Esophagus (tissue), 2 donors: Measurements from ENCODE around the gene ALG1. TPM values are rescaled to one million over a fixed set of nuclear protein-coding genes. Genes with fewer than 3 reads are reported as not detected.
"Not testable (repeated sequence)": the region's sequence is repeated elsewhere in the genome, so short reads cannot be mapped to it uniquely, and the experiment has no call there.

Experiments used
- H3K27ac ChIP-seq, 2 donors: one replicate each; pipeline ENCODE4 v1.5.1; 2013; ENCODE audit warnings: low read depth in 2 of 2, mild to moderate bottlenecking in 2 of 2, inconsistent platforms in 1 of 2, low read length in 1 of 2, moderate library complexity in 1 of 2
- H3K27me3 ChIP-seq, 2 donors: one replicate each; pipeline ENCODE4 v1.6.1; 2013; ENCODE audit warnings: low read length in 2 of 2, control low read depth in 1 of 2, mild to moderate bottlenecking in 1 of 2; ENCODE audit not compliant: insufficient read depth in 2 of 2, control insufficient read depth in 1 of 2
- H3K36me3 ChIP-seq, 2 donors: one replicate each; pipeline ENCODE4 v1.6.1; 2013; ENCODE audit warnings: low read length in 1 of 2; ENCODE audit not compliant: control insufficient read depth in 2 of 2, insufficient read depth in 2 of 2
- H3K4me1 ChIP-seq, 2 donors: one replicate each; pipeline ENCODE4 v1.6.1; 2013; ENCODE audit warnings: low read length in 1 of 2; ENCODE audit not compliant: control insufficient read depth in 2 of 2, insufficient read depth in 2 of 2
- H3K4me3 ChIP-seq, 2 donors: one replicate each; pipeline ENCODE4 v1.5.1; 2013; ENCODE audit warnings: low read length in 2 of 2, mild to moderate bottlenecking in 2 of 2, low read depth in 1 of 2, moderate library complexity in 1 of 2
- H3K9me3 ChIP-seq, 2 donors: one replicate each; pipeline ENCODE4 v1.6.1; 2013; ENCODE audit warnings: mild to moderate bottlenecking in 2 of 2, low read depth in 1 of 2, low read length in 1 of 2, moderate library complexity in 1 of 2; ENCODE audit not compliant: control insufficient read depth in 2 of 2, insufficient read depth in 1 of 2
- WGBS, 2 donors: extraction: QIAGEN DNeasy Blood & Tissue Kit; methylation state at CpG; one replicate each; pipeline ENCODE4 v1.1.7; 2013; 5-methylcytosine and 5-hydroxymethylcytosine counted together
- polyA plus RNA-seq, 2 donors: library from polyadenylated mRNA; stranded (reverse); fragments of 200-250 nt; gene quantifications; one replicate each; pipeline ENCODE4 v1.2.3, GENCODE V29; 2013
- donor health status: healthy with polysubstance abuse.
- donor health status: Bipolar disorder and iron deficiency.

Gene ALG1
- polyA plus RNA-seq, 2 donors = 7.6 to 12.5 TPM

- Histone ChIP-seq H3K27me3 (peaks cover 0 to 3% of the 10 kb centered on the region in 2 donors), H3K27ac (no peak overlapping the region), H3K9me3 (no peaks in the 10 kb centered on the region), H3K36me3 (no peaks in the 10 kb centered on the region), H3K4me1 (no peaks in the 10 kb centered on the region), H3K4me3 (no peak overlapping the region)
- WGBS, 2 donors = 85 to 91% methylated on average over 8 of the region's 8 CpGs
Measured at GRCh38 chr16:5044011-5044540, 27.6 kb upstream of the ALG1 start.

- 92 to 93% methylated on average over 11 of the region's 11 CpGs for WGBS, 2 donors
- H3K27me3 ChIP-seq, H3K36me3 ChIP-seq, H3K9me3 ChIP-seq, H3K4me3 ChIP-seq, H3K4me1 ChIP-seq, H3K27ac ChIP-seq: not testable (repeated sequence)
Measured at GRCh38 chr16:5044581-5044980, 27.1 kb upstream of the ALG1 start.

GRCh38 chr16:5045499-5046115 lies 26.0 kb upstream of the ALG1 start:
- H3K4me1 ChIP-seq = no peaks in the 10 kb centered on the region
- no peaks in the 10 kb centered on the region for H3K36me3 ChIP-seq
- peaks cover 0 to 3% of the 10 kb centered on the region in 2 donors for H3K27me3 ChIP-seq
- WGBS, 2 donors = 89% methylated on average over 10 of the region's 10 CpGs
- H3K9me3 ChIP-seq = no peaks in the 10 kb centered on the region
- H3K27ac ChIP-seq = no peak overlapping the region
- no peak overlapping the region for H3K4me3 ChIP-seq

GRCh38 chr16:5046914-5047313 lies 24.7 kb upstream of the ALG1 start:
- Histone ChIP-seq H3K36me3 (no peaks in the 10 kb centered on the region), H3K4me1 (no peaks in the 10 kb centered on the region), H3K4me3 (no peak overlapping the region), H3K9me3 (no peaks in the 10 kb centered on the region), H3K27ac (no peak overlapping the region), H3K27me3 (peaks cover 0 to 3% of the 10 kb centered on the region in 2 donors)
- WGBS, 2 donors = 73 to 83% methylated on average over 2 of the region's 2 CpGs

- Histone ChIP-seq H3K27ac (no peak overlapping the region), H3K36me3 (no peaks in the 10 kb centered on the region), H3K4me3 (no peak overlapping the region), H3K27me3 (no peaks in the 10 kb centered on the region), H3K4me1 (no peaks in the 10 kb centered on the region), H3K9me3 (no peaks in the 10 kb centered on the region)
- 61 to 66% methylated on average over 16 of the region's 16 CpGs for WGBS, 2 donors
Measured at GRCh38 chr16:5054876-5055865, 16.5 kb upstream of the ALG1 start.

DNA sequence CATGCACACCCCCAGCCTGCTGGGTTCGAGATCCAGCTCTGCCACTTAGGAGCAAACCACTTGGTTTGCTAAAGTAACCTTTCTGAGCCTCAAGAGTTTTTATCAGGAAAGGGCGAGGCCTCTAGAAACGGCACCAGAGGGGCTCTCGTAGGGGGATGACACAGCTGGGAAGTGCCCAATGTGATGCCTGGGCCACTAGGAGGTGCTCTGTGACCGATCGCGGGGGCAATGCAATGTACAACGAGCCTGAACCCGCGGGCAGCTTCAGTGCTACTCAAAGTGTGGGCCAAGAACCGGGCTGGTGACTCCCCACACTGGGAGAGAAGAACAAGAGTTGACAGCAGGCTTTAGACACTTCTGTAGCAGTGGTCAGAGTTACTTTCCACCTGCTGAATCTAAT lies 15.3 kb upstream of the ALG1 start:
- WGBS, 2 donors = 14 to 19% methylated on average over 11 of the region's 11 CpGs

GRCh38 chr16:5058476-5058875 lies 13.2 kb upstream of the ALG1 start:
- Histone ChIP-seq H3K4me1 (no peaks in the 10 kb centered on the region), H3K9me3 (no peaks in the 10 kb centered on the region), H3K4me3 (no peak overlapping the region), H3K27me3 (no peaks in the 10 kb centered on the region), H3K36me3 (no peaks in the 10 kb centered on the region), H3K27ac (no peak overlapping the region)
- WGBS, 2 donors = 63% methylated on average over 7 of the region's 7 CpGs

More for the DNA sequence above, 15.3 kb upstream of the ALG1 start:
- Histone ChIP-seq H3K27ac (no peak overlapping the region), H3K4me1 (no peaks in the 10 kb centered on the region), H3K36me3 (no peaks in the 10 kb centered on the region), H3K4me3 (no peak overlapping the region), H3K27me3 (no peaks in the 10 kb centered on the region), H3K9me3 (no peaks in the 10 kb centered on the region)

DNA sequence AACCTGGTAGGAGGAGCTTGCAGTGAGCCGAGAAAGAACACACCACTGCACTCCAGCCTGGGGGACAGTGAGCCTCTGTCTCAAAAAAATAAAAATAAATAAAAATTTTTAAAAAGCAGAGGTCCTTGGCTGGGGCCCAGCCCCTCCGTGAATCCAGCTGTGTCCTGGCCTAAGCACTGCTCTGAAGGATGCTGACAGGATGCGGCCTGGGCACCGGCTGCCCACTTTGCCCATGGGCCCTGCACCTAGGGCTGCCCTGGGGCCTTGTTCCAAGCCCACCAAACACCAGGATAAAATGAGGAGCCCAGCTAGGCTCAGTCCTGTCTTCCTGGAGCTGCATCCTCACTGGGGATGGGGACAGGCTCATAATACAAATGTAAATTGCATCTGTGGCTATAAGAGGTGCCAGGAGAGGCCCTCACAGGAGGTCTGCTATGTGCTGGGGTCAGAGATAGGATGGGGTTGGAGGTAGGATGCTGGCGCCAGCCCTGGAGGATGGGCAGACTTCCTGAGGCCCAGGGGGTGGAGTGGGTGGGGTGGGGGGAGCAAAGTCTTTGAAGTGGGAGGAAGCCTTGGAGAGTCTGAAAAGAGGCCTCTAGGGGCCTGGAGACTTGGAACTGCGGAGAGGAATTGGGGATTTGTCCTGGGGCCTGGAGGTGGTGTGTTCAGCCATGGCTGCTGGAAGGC lies 12.1 kb upstream of the ALG1 start:
- Histone ChIP-seq H3K4me3 (no peak overlapping the region), H3K27ac (no peak overlapping the region), H3K4me1 (no peaks in the 10 kb centered on the region), H3K27me3 (no peaks in the 10 kb centered on the region), H3K36me3 (no peaks in the 10 kb centered on the region), H3K9me3 (no peaks in the 10 kb centered on the region)
- WGBS, 2 donors = 82 to 86% methylated on average over 6 of the region's 6 CpGs

- H3K27me3 ChIP-seq = no peaks in the 10 kb centered on the region
- no peak overlapping the region for H3K4me3 ChIP-seq
- no peaks in the 10 kb centered on the region for H3K36me3 ChIP-seq
- no peaks in the 10 kb centered on the region for H3K9me3 ChIP-seq
- H3K4me1 ChIP-seq = no peaks in the 10 kb centered on the region
- no peak overlapping the region for H3K27ac ChIP-seq
- WGBS, 2 donors = 84 to 86% methylated on average over 10 of the region's 10 CpGs
Measured at GRCh38 chr16:5060073-5060641, 11.5 kb upstream of the ALG1 start.
